CD4-positive, alpha-beta T cell (primary cell): ENCODE results near the gene STOX2. TPM values are rescaled to one million over a fixed set of nuclear protein-coding genes. Genes with fewer than 3 reads are reported as not detected.

Experiments used
- ATAC-seq: fragments of 200-7000 bp; cut with Tn5 transposase; one replicate; pipeline ENCODE4 v1.10.0; 2022; ENCODE audit warnings: mild to moderate bottlenecking; ENCODE audit not compliant: poor library complexity
- CTCF ChIA-PET: fragments of 350-600 bp; sonication (Branson Sonifier 250); formaldehyde crosslinking; loops from one replicate; lab custom pipeline; 2021; ENCODE audit warnings: antibody characterized with exemption, inconsistent platforms; lab: Charles Lee
- POLR2A ChIA-PET: fragments of 350-600 bp; sonication (Branson Sonifier 250); formaldehyde crosslinking; loops from one replicate; lab custom pipeline; 2021; ENCODE audit warnings: antibody characterized with exemption, inconsistent platforms; lab: Charles Lee
- DNase-seq, 14 experiments: peaks; one replicate each; pipeline ENCODE4 v3.0.0-alpha.2; 2013 to 2020; ENCODE audit warnings: mixed read lengths in 2 of 14
- H3K27ac ChIP-seq, 2 donors: one replicate each; pipeline versions ENCODE4 v1.5.1 to v1.7.0; 2013; ENCODE audit warnings: low read length in 2 of 2, low read depth in 1 of 2, mild to moderate bottlenecking in 1 of 2
- H3K27me3 ChIP-seq, 2 experiments: 1 replicate in 1 of 2; 2 replicates in 1 of 2; pipeline versions ENCODE4 v1.6.1 to v1.7.0; 2013; ENCODE audit warnings: low read length in 2 of 2, control low read depth in 1 of 2, mild to moderate bottlenecking in 1 of 2, moderate library complexity in 1 of 2; ENCODE audit not compliant: insufficient read depth in 2 of 2, control insufficient read depth in 1 of 2
- H3K36me3 ChIP-seq: one replicate; pipeline ENCODE4 v1.6.1; 2013; ENCODE audit warnings: low read length, control low read depth; ENCODE audit not compliant: insufficient read depth
- H3K4me1 ChIP-seq: one replicate; pipeline ENCODE4 v1.6.1; 2013; ENCODE audit warnings: low read length, control low read depth; ENCODE audit not compliant: insufficient read depth
- H3K4me3 ChIP-seq: one replicate; pipeline ENCODE4 v1.5.1; 2013; ENCODE audit warnings: mild to moderate bottlenecking, low read length, moderate library complexity
- H3K9me3 ChIP-seq, 2 experiments: 1 replicate in 1 of 2; 2 replicates in 1 of 2; pipeline versions ENCODE4 v1.6.1 to v1.7.0; 2013; ENCODE audit warnings: low read length in 2 of 2, mild to moderate bottlenecking in 2 of 2, control low read depth in 1 of 2, moderate library complexity in 1 of 2; ENCODE audit not compliant: control insufficient read depth in 1 of 2, insufficient read depth in 1 of 2
- H3K27ac Mint-ChIP-seq: one replicate; pipeline ENCODE4 v1.8.0; 2020; ENCODE audit warnings: mixed read lengths
- H3K27me3 Mint-ChIP-seq: one replicate; pipeline ENCODE4 v1.8.0; 2021; ENCODE audit warnings: mixed read lengths
- H3K36me3 Mint-ChIP-seq: one replicate; pipeline ENCODE4 v1.8.0; 2021; ENCODE audit warnings: low read depth, mixed read lengths
- H3K4me1 Mint-ChIP-seq: one replicate; pipeline ENCODE4 v1.8.0; 2021; ENCODE audit warnings: low read depth, mixed read lengths
- H3K4me3 Mint-ChIP-seq: one replicate; pipeline ENCODE4 v1.8.0; 2020; ENCODE audit warnings: mild to moderate bottlenecking, mixed read lengths
- H3K9me3 Mint-ChIP-seq: one replicate; pipeline ENCODE4 v1.8.0; 2020; ENCODE audit warnings: mixed read lengths
- CTCF ChIP-seq: fragments of 200-600 bp; IDR thresholded peaks from one replicate; pipeline ENCODE4 v1.8.0; 2022; ENCODE audit warnings: antibody characterized with exemption, mild to moderate bottlenecking
- intact Hi-C, 2 experiments: fragments of 100-400 bp; cut with DNase I in 1 of 2; cut with micrococcal nuclease in 1 of 2; formaldehyde crosslinking; loops; one replicate each; pipeline versions ENCODE4 v1.15.1 to v1.9.0; 2023 to 2025; cut with DNase I, micrococcal nuclease
- total RNA-seq, 174 experiments: library from RNA in 2 of 174; stranded (reverse) in 2 of 174; gene quantifications; one replicate each; pipeline ENCODE4 v1.2.3 and lab custom pipeline; 2021 to 2026

The STOX2 gene
- total RNA-seq, 2 experiments from 2014 or later, result not detected

- Mint-ChIP-seq H3K27me3 (no peaks in the 10 kb centered on the region), H3K9me3 (no peaks in the 10 kb centered on the region), H3K27ac (no peak overlapping the region), H3K4me1 (no peaks in the 10 kb centered on the region), H3K36me3 (no peaks in the 10 kb centered on the region), H3K4me3 (no peak overlapping the region)
- H3K4me3 ChIP-seq, result no peak overlapping the region
- no peak for TF ChIP-seq CTCF
- H3K27ac ChIP-seq, result no peak overlapping the region
- no peaks in the 10 kb centered on the region for H3K9me3 ChIP-seq
- ATAC-seq, result no peak
- ChIA-PET CTCF (no interaction called here), POLR2A (no interaction called here)
- H3K27me3 ChIP-seq, result peaks cover 0 to 8% of the 10 kb centered on the region in 2 experiments
- DNase-seq, result no peak
- no peaks in the 10 kb centered on the region for H3K36me3 ChIP-seq
- intact Hi-C loops, result no loop called here
- H3K4me1 ChIP-seq, result no peaks in the 10 kb centered on the region
These were observed 88.6 kb downstream of the STOX2 start for GRCh38 chr4:183993676-183994075.

GRCh38 chr4:183995570-183995969 is 90.5 kb downstream of the STOX2 start:
- Histone ChIP-seq H3K9me3 (no peaks in the 10 kb centered on the region), H3K4me1 (no peaks in the 10 kb centered on the region), H3K27ac (no peak overlapping the region), H3K27me3 (peaks cover 0 to 8% of the 10 kb centered on the region in 2 experiments), H3K36me3 (no peaks in the 10 kb centered on the region), H3K4me3 (no peak overlapping the region)
- Mint-ChIP-seq H3K4me3 (no peak overlapping the region), H3K27me3 (no peaks in the 10 kb centered on the region), H3K36me3 (no peaks in the 10 kb centered on the region), H3K27ac (no peak overlapping the region), H3K9me3 (no peaks in the 10 kb centered on the region), H3K4me1 (no peaks in the 10 kb centered on the region)
- POLR2A ChIA-PET, result no interaction called here
- CTCF ChIA-PET, result no interaction called here
- peak in 2 of 14 experiments; percentile 21 to 23 for DNase-seq
- no peak for ATAC-seq
- intact Hi-C loops, result no loop called here
- no peak for TF ChIP-seq CTCF

GRCh38 chr4:183996868-183997267 is 91.8 kb downstream of the STOX2 start:
- TF ChIP-seq CTCF, result no peak
- ChIA-PET CTCF (no interaction called here), POLR2A (no interaction called here)
- intact Hi-C loops, result no loop called here
- Mint-ChIP-seq H3K36me3 (no peaks in the 10 kb centered on the region), H3K27ac (no peak overlapping the region), H3K27me3 (no peaks in the 10 kb centered on the region), H3K4me1 (no peaks in the 10 kb centered on the region), H3K9me3 (no peaks in the 10 kb centered on the region), H3K4me3 (no peak overlapping the region)
- no peak overlapping the region for H3K4me3 ChIP-seq
- H3K9me3 ChIP-seq, result no peaks in the 10 kb centered on the region
- H3K36me3 ChIP-seq, result no peaks in the 10 kb centered on the region
- peaks cover 0 to 8% of the 10 kb centered on the region in 2 experiments for H3K27me3 ChIP-seq
- no peaks in the 10 kb centered on the region for H3K4me1 ChIP-seq
- ATAC-seq, result no peak
- no peak for DNase-seq
- no peak overlapping the region for H3K27ac ChIP-seq
